IPS DF 19.7 (cell line): Measurements from ENCODE around the gene USP47.

Experiments used
- DNase-seq: peaks from one replicate; pipeline ENCODE4 v3.0.0-alpha.2; 2013; ENCODE audit warnings: low read depth, low spot score

USP47 gene

DNA sequence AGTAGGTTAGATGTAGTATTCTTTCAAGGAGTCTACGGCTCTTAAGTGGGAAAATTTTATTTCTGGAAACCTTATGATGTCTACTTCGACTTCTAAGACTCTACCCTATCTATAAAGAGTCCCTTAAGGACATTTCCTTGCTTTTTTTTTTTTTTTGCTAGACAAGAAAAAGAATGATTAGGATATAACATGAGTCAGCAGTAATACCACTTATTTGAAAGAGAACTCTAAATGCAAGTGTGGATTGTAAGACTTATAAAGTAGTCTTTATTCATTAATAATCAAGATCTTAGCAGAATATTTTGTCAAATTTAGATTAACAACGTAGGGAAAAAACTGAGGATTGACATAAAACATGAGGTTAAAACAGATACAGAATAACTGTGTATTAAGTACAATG lies 95.7 kb downstream of the USP47 start:
- DNase-seq: no peak

DNA sequence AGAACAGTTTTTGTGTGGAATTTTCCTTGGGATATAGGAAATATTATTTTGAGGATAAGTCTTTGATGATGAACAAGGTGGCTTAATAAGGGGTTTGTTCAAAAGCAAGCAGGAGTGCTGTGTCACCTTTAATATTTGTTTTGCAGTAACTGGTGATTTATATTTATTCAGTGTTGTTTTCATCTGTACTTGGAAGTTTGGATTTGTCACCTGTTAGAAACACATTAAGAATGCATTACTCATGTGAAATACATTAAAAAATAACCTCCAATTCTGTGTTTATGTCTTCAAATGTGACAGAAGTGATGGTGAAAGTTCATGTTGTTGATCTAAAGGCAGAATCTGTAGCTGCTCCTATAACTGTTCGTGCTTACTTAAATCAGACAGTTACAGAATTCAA lies 96.2 kb downstream of the USP47 start:
- no peak for DNase-seq

DNA sequence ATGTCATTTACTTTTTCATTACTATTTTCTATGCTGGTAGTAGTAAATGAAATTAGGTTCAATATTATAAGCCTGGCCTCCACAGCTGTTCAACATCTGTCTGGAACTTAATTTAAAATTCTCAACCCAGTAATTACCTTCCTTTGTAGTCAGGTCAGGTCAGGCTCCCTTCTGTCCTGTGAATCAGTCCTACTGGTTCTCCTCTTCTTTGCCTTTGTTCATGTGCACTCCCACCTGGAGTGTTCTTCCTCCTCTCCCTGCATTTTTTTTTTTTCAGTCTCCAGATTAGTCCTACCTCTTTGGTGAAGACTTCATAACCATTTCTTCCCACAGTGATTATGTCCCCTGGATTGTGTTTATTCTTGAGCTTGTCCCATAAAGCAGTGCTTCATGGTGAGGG lies 98.8 kb downstream of the USP47 start:
- no peak for DNase-seq

DNA sequence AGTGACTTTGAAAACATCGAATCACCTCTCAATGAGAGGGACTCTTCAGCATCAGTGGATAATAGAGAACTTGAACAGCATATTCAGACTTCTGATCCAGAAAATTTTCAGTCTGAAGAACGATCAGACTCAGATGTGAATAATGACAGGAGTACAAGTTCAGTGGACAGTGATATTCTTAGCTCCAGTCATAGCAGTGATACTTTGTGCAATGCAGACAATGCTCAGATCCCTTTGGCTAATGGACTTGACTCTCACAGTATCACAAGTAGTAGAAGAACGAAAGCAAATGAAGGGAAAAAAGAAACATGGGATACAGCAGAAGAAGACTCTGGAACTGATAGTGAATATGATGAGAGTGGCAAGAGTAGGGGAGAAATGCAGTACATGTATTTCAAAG lies 100.9 kb downstream of the USP47 start:
- no peak for DNase-seq

DNA sequence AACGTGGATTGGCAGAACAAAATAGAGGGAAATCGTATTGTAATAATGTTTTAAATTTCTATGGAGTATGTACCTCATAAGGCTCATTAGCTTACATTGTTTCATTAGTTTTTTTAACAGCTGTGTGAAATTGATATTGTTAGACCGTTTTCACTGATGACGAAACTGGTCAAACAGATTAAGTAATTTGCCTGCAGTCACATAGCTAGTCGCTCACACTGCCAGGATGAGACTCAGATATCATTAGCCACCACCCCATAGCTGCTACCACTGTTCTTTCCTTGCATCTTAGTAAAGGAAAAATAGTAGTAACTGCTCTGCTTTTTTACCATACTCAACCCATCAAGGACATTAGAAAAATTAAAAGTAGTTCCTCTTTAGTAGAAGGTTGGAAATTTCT lies 102.7 kb downstream of the USP47 start:
- DNase-seq: no peak

DNA sequence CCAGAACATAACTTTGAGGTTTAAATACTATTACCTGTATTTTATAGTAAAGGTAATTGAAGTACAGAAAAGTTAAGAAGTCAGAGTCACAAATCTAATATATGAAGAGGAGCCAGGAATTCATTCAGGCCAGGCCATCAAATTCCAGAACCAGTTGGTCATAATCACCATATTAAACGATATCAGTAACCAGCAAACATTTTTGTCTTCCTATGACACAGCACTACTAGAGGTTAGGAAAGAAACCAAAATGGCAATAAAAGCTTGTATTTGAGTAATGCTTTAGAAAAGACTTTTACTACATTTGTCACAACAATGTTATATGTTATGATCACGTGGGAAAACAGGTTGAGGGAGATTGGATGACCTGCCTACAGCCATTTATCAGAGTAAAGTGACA lies 104.4 kb downstream of the USP47 start:
- DNase-seq: no peak

DNA sequence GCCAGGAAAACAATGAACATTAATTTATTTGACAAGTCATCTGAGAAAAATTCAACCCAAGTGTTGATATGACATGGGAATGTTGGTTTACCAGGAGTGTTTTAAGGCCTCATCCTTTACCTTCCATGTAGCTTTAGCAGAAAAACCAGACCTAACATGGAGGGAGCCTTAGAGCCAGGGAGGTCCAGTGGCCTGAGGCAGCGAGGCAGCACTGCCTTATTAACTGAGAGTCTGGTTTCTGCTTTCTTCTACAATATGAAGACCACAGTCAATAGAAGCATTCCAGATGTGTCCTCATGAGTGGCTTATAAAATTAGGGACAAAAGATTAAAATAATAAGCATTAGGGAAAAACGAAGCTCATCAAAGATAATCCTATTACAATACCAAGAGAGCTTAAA lies 105.1 kb downstream of the USP47 start:
- DNase-seq: no peak

DNA sequence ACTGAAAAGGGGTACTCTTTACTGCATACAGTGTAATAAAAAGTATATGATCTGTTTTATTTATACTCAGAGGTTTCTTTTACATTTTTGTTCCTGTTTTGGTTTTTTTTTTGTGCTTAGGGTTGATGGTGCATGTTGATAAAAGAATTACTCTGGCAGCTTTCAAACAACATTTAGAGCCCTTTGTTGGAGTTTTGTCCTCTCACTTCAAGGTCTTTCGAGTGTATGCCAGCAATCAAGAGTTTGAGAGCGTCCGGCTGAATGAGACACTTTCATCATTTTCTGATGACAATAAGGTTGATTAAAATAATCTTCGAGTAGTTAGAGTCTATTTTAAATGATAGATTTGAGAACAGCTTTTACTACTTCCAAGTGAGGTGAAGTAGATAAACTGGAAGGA lies 106.1 kb downstream of the USP47 start:
- DNase-seq: no peak

DNA sequence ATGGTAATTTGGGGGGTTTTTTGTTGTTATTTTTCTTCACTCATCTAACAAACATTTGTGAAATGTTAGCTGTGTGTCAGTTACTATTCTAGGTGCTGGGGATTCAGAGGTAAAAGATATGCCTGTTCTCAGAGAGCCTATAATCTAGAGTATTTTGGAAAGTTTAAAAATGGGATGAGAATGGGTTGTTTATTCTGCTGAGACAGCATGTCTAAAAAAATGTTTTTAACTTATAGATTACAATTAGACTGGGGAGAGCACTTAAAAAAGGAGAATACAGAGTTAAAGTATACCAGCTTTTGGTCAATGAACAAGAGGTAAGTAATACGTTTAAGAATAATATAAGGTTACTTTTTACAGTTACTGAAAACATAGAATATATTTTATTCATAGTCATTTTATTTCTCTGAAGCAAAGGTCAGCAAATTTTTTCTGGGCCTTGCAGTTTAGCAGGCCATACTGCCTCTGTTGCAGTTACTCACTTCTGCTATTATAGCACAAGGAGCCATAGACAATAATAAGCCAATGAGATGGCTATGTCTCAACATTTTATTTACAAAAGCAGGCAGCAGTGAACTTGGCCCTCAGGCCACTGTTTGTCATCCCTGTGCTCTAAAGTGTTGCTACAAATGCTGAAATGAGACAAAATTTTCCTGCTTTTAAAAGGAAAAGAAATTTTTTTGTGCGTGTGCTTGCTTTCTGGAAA lies 106.6 kb downstream of the USP47 start:
- DNase-seq: no peak

DNA sequence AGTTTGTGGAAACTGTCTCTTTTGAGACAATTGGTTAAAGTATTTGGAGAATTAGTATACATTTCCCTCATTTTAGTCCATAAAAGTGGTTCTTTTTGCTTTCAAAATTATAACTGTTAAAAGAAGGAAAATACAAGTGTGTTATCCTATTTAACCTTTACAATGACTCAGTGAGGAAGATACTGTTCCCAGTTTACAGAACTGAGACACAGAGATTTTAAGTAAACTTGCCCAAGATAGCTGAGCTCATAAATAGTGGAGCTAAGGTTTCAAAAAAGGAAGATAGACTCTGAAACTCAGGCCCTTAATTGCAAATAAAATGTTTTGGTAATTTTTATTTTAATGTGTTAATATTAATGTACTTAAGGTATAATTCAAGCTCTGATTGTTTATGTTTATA lies 107.7 kb downstream of the USP47 start:
- no peak for DNase-seq

DNA sequence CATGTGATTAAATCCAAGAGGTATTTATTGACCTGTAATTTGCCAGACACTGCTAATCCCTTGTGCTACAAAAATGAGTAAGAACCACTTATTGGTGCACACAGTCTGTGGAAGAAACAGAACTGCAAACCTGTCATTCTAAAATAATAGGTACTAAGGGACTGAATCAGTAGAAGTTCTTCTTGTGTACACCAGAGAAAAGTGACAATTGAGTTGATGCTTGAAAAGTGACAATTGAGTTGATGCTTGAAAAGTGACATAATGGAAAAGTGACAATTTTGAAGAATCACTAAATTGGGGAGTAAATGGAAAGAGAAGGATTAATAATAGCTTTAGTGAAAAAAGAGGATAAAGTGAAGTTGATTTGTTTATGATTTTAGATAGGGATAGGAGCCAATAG lies 110.3 kb downstream of the USP47 start:
- no peak for DNase-seq

DNA sequence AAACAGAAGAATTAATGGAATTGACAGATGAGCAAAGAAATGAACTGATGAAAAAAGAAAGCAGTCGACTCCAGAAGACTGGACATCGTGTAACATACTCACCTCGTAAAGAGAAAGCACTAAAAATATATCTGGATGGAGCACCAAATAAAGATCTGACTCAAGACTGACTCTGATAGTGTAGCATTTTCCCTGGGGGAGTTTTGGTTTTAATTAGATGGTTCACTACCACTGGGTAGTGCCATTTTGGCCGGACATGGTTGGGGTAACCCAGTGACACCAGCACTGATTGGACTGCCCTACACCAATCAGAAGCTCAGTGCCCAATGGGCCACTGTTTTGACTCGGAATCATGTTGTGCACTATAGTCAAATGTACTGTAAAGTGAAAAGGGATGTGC lies 114.2 kb downstream of the USP47 start:
- no peak for DNase-seq

DNA sequence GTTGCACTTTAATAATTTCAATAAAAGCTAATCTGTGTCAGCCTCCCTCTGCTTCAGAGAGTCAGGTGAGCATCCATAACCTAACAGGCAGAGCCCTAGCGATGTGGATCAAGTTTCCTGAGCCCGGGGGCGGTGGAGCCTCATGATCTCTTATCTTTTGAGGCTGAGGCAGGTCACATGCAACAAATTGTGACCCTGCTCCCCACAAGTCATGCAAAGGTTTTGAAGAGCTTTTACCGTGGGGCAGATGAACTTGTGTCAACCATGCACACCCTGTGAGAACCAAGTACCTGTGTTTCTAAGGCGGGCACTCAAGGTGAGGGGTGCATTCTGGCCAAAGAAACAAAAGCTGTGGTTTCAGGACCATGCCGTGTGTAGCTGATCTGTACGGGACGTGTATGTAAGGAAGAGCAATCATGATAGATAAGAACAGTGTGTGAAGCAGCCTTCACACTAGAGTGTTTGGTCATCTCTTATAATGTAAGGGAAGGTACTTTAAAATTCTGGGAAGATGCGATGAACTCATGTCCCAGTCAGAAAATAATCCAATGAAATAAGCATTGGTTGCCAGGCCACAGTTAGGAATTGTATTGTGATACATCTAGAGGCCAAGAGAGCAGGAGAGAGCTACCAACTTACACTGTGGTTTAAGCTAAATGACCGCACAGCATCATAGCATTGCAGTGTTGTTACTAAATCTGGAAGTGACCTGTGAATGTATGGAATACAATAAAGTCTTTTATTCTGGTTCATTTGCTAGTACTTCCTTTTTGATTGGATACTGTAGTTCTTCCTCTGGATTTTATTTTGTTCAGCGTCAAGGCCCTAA lies 116.8 kb downstream of the USP47 start:
- DNase-seq: no peak

DNA sequence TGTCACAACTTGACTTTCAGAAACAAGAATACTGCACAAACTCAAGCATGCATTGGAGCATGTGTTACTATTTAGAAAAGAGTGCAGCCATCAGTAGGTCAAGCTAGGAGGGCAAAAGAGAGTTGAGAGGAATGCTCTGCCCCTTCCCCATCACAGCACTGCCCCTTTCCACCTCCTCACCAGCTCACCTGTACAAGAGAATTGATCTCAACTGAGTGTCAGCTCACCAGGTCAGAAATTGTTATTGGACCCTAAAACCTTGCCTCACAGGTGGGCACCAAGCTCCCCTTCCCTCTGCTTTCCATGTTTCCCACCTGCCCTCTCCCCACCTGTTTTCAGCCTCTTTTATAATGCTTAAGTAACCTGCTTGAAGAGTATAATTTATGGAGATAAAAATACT lies 117.8 kb downstream of the USP47 start:
- DNase-seq: no peak

DNA sequence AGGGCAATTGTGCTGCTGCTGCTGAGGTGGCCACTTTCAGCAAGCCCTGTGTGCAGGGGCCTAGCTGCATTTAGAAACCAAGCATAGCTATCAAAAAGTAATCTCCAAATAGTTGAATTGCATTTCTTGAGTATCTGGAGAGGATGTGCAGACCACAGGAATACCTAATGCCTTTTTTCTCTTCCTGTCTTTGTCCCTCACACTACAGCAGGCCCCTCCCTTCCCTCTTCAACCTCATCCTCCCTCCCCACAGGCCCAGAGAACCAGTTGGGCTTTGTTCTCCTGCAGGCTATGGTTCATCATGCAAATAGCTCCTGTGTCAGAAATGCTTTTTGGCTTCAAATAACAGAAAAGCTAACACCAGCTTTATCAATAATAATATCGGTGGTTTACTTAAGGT lies 118.9 kb downstream of the USP47 start:
- DNase-seq: no peak

DNA sequence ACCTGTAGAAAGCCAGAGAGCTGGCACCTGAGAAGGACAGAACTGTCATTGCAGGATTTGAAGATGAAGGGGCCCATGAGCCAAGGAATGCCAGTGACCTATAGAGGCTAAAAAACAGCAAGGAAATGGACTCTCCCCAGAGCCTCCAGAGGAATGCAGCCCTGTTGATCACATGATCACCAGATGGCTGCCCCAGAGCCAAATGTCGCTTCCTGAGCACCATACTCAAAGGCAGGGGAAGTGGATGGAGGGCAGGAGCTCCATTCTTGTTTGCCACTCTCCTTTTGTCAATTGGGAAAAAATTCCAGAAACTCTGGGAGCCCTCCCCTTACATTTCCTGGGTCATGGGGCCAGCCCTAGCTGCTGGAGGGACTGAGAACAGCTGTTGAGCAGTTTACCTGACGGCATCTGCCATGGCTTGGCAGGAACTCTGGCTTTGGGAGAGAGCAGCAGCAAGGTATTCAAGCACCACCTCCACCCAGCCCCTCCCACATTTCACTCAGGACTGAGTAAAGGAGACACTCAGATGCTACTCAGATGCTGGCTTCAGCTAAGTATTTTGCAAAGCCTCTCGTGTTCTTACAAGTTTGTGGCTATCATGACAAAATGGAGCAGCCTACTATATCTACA lies 119.7 kb downstream of the USP47 start:
- DNase-seq: no peak

DNA sequence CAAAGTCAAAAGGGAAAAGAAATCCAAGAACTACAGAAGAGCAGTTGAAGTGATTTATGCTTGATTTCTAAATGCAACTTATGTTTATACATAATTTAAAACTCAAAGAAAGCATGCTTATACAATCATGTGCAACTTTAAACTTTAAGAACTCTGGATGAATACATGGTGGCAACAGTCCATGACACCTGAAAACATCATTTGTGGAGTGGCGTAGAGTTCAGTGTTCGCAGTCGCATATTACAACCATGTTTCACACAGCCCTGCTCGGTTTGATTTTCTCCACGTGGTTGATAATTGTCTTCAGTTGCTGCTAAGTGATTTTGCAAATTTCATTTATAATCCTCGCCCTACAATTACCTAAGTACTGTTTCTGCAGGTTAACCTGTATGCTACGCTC lies 121.3 kb downstream of the USP47 start:
- no peak for DNase-seq

DNA sequence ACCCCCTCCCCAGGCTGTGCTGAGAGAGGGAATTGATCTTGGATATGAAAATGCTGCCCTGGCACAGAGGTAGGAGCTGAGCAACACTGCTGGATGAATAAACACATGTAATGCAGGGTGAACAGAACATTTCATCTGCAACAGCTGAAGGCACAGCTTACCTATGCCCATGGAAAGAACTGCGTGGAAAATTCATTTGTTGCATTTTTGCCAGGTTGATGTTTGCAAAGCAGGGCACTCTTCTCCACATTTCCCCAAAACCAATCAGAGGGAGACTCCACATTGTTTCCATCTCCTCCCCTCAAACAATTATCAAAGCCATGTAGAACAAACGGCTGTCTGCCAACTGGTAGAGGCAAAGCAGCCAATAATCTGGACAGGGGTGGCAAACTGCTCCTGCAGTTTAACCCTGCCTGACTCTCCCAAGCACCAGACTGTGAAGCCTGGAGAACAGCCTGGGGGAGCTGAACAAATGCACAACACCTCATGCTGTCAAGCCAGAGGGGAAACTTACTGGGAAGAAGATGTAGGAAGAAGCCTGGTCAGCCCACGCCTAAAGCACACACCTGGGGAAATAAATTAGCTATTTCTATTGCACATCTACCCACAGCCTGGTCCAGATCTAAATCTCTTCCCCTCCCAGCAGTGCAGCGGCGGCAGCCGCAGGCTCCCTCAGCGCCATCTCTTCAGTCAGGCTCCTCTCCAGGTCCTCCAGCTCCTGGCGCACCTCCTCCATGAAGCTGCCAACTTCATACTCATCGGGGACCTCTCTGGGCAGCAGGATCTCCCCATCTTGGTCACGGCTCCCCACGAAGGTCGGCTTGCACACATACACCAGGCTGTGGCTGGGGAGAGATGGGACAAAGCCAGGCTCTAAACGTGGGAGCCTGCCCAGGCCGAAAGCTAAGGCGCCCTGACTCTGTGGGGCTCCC lies 122.3 kb downstream of the USP47 start:
- no peak for DNase-seq

DNA sequence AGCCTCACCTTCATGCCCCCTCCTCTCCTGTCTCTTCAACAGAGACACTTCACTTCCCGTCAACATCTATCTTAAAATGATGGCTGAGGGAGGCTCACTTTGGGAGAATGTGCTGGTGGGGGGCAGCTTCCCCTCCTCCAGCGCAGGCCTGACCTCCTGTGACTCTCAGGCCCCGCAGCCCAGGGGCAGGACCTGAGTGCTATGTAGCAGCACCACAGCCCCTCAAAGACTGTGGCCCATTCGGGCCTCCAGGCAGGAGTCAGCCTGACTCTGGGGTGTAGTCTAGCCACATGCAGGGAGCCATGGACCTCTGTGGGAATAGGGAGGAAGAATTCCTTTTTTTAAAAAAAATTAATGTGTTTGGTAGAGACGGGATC lies 123.0 kb downstream of the USP47 start:
- DNase-seq: no peak

DNA sequence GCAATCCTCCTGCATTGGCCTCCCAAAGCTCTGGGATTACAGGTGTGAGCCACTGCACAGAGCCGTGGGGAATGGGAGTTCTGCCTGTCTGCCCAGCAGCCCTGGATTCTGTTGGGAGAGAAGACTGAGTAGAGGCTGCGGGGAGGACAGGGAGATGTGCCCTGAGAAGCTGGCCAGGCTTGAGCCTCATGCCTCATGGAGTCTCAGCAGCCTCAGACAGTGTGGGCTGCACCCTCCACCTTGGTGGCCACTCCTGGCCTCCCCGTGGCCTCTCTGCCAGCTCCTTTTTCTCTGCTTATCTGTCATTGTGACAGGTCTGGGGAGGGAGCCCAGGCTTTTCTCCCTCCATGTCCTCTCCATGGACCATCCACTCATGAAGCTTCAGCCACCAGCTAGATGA lies 123.4 kb downstream of the USP47 start:
- no peak for DNase-seq

DNA sequence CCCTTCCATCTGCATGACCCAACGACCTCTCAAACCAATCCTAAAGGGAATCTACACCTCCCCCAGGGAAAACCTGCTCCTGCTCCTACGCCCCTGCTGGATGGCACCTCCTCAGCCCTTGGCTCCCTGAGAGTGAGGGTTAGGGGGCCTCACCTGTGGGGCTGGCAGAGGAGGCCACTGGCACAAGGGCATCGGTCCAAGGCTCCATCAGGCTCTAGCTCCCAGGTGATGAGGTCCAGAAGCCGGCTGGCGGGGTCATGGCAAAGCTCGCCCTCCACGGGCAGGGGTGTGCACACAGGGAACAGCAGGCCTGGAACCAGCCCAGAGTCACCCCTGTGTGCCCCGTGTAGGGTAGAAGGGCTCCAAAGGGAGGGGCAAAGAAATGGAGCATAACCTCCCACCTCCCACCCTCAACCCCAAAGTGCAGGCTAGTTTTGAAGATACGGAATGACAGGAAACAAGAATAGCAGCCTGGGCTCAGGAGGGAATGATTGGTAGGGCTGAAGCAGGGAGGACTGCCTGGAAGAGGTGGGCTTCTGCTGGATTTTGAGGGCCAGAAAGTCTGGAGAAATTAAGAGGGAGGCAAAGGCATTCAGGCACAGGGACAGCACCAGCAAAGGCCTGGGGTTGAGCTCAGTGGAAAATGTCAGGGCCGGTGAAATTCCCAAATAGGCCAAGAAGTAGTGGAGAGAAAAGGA lies 124.0 kb downstream of the USP47 start:
- DNase-seq: no peak
